ENCODE results near the gene ADAMTS17.

GRCh38 chr15:100208921-100209603, 132.7 kb downstream of the ADAMTS17 start:
- TF ChIP-seq POLR2A (IDR thresholded peaks at IDR 0.05; ENCODE audit: low read length), result no peak
- no peak for TF ChIP-seq GATA1 (IDR thresholded peaks at IDR 0.05; ENCODE audit: low read depth, low read length)
